Fibroblast of the conjunctiva (primary cell): ENCODE results near the gene BEND6.
"Not testable (repeated sequence)": the region's sequence is repeated elsewhere in the genome, so short reads cannot be mapped to it uniquely, and the experiment has no call there.

ENCODE experiments used
- DNase-seq: peaks from one replicate; pipeline ENCODE4 v3.0.0-alpha.2; 2010; ENCODE audit warnings: low read depth

The BEND6 gene

GRCh38 chr6:57035549-57035948 is 80.6 kb downstream of the BEND6 start:
- no peak for DNase-seq

GRCh38 chr6:57038906-57039305 is 84.0 kb downstream of the BEND6 start:
- DNase-seq = no peak

- DNase-seq = no peak
Observed at GRCh38 chr6:57040011-57040410, 85.1 kb downstream of the BEND6 start.

- DNase-seq = not testable (repeated sequence)
Observed at GRCh38 chr6:57044061-57044460, 89.2 kb downstream of the BEND6 start.

DNA sequence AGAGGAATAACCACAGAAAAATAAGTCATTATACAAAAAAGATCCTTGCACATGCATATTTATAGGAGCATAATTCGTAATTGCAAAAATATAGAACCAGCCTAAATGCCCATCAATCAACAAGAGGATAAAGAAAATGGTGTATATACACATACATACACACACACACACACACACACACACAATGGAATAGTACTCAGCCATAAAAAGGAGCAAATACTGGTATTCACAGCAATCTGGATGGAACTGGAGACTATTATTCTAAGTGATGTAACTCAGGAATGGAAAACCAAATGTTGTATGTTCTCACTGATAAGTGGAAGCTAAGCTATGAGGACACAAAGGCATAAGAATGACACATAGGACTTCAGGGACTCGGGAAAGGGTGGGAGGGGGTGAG is 89.7 kb downstream of the BEND6 start:
- no peak for DNase-seq

GRCh38 chr6:57046332-57047256 is 91.7 kb downstream of the BEND6 start, which contains the start of gene KIAA1586:
Gene KIAA1586, plus strand, starts transcription at chr6:57046693. Its CDS starts 63 bp downstream, at chr6:57046756.
- peak; percentile 76 for DNase-seq

- not testable (repeated sequence) for DNase-seq
Observed at GRCh38 chr6:57047257-57047585, 92.3 kb downstream of the BEND6 start.

- not testable (repeated sequence) for DNase-seq
Observed at GRCh38 chr6:57047859-57048258, 93.0 kb downstream of the BEND6 start.

GRCh38 chr6:57048577-57048976 is 93.7 kb downstream of the BEND6 start:
- no peak for DNase-seq

DNA sequence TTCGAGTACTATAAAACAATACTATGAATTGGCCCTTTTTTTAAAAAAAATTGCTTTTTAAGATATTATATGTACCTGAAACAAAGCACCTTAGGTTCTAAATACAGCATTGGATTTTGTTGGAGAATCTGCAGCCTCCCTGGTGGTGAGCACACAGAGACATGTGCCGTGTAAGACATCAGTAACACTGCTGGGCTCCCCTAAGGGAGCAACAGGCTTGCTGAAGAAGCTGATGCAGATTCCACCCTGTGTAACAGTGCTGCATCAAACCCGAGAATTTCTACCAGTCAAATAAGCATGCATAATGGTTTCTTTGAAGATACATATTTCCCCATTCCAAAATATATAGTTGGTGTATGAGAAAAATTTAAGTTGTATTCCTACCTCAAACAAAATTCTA is 108.9 kb downstream of the BEND6 start:
- no peak for DNase-seq

GRCh38 chr6:57064809-57065208 is 109.9 kb downstream of the BEND6 start:
- no peak for DNase-seq

- no peak for DNase-seq
Observed at GRCh38 chr6:57068061-57068460, 113.2 kb downstream of the BEND6 start.

DNA sequence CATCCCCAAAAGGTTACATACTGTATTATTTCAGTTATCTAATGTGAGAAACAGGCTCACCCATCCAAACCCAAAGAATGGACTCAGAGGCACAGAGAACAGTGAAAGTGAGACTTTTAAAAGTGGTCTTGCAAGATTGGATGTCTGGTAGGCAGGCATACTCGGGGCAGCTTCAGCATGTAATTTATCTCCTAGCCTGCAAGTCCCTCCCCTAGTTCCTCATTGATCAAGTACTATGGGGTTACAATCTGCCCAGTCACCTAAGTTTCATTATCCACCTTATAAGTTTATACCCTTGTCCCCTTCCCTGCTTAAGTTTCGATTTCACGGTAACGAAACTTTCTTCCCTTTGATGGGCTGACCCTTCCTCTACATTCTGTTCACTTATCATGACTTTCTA is 114.3 kb downstream of the BEND6 start:
- DNase-seq = no peak

DNA sequence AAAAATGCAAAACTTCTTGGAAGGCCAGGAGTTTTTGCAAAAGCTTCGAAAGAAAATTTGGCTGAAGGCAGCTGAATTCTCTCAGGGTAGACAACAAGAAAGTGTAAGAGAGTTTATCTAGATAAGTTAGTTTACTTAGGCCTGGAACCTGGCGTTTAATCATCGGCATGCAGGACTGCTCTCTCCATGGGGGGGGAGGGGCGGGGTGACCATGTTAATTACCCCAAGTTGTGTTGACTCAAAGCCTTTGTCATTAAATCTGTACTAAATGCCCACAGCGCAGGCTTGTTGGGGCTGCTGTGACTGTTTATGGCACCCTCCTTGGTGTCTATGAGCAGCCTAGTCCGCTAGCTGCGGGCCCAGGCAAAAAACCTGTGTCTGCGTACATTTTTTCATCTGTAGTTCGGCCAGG is 115.0 kb downstream of the BEND6 start:
- DNase-seq = no peak

- DNase-seq = no peak
Observed at GRCh38 chr6:57072108-57072507, 117.2 kb downstream of the BEND6 start.

GRCh38 chr6:57074383-57074782 is 119.5 kb downstream of the BEND6 start:
- DNase-seq = no peak

GRCh38 chr6:57075092-57075491 is 120.2 kb downstream of the BEND6 start:
- DNase-seq = no peak
